Measurements from ENCODE around the gene PAGE2B.
"Not testable (repeated sequence)": the region's sequence is repeated elsewhere in the genome, so short reads cannot be mapped to it uniquely, and the experiment has no call there.

Gene PAGE2B

DNA sequence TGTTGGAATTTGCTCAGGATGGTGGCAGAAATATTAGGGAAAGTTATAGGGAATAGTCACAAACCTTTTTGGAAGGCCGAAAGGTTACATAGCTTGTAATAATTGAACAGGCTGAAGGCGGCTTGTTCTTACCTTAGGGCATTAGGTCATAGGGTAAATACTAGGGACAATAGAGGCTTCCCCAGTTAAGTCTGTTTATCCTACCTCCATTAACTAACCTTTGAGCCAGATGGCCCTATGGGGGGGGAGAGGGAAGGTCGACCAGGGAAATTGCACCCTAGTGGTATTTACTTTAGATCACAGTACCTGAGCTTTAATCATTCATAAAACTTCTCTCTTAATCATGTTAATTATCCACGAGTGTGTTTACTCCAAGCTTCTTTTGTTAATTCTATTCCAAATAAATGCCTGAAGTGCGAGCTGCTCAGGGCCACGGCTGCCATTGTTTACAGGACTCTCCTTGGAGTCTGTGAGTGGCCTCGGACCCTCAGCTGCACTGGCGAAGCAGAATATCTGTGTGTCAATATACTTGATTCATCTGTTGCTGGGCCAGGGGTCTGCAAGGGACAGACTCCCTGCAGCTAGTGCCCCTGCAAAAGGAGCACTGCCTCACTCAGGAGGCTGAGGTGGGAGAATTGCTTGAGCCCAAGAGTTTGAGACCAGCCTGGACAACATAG lies 36.9 kb downstream of the PAGE2B start:
- no peak for DNase-seq

DNA sequence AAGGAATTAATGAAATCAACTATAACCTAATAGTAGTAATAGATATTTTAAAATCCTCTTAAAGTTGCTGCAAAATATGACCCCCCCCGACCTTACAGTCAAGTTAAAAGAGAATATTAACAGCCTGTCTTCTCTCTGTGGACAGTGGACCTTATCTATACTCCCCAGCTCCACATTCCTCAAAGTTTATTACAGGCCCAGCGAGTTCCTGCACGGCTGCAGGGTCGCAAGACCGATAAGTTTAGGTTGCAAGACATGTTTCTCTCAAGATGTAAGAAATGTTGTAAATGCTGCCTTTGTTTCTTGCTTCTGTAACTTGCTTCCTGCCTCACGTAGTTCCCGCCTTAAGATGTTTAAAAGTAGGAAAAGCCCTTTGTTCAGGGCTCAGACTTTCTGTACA lies 41.8 kb downstream of the PAGE2B start:
- not testable (repeated sequence) for DNase-seq

DNA sequence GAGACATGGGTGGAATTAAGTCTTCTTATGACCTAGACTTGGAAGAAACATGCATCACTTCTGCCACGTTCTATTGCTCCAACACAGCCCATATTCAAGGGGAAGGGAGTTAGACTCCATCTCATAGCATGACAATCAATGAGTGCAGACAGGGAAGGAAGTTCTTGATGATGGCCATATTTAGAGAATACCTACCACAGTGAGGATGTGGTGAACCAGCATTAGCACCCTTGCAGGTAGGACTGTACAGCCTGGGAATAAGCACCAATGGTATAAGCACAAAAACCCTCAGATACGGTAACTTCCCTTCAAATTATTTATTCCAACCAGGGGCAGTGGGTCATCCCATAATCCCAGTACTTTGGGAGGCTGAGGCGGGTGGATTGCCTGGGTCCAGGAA lies 43.7 kb downstream of the PAGE2B start:
- no peak for DNase-seq

DNA sequence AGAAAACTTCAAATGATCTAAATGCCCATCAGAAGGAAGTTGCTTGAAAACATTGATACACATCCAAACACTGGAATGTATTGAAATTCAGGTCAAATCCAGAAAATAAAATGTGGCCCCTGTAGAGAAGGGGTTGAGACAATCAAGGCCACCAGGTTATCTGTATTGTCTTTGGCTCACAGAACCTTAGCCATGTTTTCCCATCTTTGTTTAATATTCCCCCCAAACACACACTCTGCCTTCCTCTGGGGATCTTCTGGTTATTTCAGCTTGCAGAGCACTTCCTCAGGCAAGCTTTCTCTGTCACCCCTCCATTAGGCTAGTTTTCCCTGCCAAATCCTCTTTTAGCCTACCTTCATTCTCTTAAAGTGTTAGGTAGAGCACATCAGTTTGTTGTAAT lies 44.4 kb downstream of the PAGE2B start:
- no peak for DNase-seq

DNA sequence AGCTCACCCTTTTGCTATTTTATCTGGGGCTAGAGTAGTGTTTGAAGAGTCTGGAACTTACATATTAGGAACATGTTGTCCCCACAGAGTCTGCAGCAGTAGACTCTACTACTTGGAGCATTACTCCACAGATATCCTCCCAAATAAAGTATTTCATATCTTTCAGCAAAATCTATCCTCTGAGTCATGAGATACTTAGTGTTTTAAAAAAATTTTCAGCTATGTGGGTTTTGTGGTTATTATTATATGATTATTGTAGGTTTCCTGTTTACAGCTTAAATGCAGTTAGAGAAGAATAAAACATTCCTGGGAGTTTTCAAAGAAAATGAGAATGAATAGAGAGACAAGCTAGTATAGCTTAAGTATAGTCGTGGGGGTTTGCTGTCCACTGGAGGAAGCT lies 44.9 kb downstream of the PAGE2B start:
- DNase-seq = no peak

DNA sequence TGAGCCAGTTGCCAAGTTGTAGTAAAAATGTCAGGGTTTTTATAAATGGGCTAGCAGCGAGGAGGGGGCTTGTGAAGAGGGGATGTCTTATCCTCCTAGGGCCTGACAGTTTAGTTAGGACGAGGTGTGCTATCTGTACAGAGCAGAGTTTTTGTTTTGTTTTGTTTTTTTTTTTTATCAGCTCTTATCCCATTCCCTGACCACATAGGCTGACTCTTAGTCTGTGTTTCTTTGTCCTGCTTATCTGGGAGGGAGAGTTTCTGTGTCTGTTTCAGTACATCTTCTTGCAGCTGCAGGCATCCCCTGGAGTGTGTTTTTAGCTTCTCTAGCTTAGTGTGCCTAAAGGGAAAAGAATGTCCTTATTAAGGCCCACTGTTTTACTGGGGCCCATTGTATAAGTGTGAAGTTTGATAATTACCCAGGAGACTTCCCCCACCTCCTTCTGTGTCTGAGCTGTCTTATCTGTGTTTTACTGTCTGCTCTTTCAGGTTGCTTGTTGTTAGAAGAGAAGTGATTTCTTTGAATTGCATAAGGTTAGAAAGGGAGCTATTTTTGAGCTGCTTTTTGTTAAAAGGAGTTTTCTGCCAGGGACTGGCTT lies 46.0 kb downstream of the PAGE2B start:
- DNase-seq = no peak

DNA sequence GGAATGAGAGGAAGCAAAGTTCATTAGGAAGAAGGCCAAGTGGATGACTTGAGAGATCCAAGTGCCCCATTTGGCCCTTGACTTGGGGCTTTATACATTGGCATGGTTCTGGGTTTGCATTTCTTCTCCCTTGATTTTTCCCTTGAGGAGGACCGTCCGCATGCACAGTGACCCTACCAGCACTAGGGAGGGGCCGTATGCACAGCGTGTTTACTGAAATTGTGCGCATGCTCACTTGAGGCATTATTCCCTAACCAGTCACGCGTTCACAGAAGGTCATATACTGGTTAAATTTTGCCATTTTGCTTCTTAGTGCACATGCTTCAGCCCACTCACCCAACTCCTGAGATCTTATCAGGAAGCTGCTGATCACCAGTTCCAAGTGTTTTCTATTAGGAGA lies 49.1 kb downstream of the PAGE2B start:
- DNase-seq = no peak

DNA sequence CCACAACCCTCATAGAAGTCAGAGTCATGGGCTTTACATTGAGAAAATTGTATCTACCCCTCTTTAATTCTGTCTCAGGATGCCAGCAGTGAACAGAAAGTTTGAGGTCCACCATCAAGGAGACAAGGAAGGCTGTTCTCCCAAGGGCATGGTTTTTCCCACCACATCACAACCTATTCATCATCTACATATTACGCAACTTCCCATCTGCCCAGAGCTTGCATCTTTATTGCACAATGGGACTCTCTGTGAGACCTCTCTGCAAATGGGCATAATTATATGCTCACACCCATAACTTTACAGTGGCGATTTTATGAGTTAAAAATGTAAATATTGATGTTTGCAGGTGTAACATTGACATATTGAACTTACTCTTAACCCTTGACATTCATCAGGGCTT lies 52.9 kb downstream of the PAGE2B start:
- DNase-seq = no peak
